Activated CD8-positive, alpha-beta T cell treated with anti-CD3 and anti-CD28 coated beads for 36 hours (primary cell): ENCODE results near the gene PROSER3. TPM values are rescaled to one million over a fixed set of nuclear protein-coding genes. Genes with fewer than 3 reads are reported as not detected.

Experiments used
- ATAC-seq: fragments of 200-7000 bp; cut with Tn5 transposase; one replicate; pipeline ENCODE4 v1.10.0; 2021; ENCODE audit warnings: mild to moderate bottlenecking, moderate library complexity
- CTCF ChIA-PET: fragments of 350-600 bp; sonication (Branson Sonifier 250); formaldehyde crosslinking; loops from one replicate; lab custom pipeline; 2021; ENCODE audit warnings: antibody characterized with exemption; lab: Charles Lee
- POLR2A ChIA-PET: fragments of 350-600 bp; sonication (Branson Sonifier 250); formaldehyde crosslinking; loops from one replicate; lab custom pipeline; 2021; ENCODE audit warnings: antibody characterized with exemption; lab: Charles Lee
- DNase-seq: peaks from one replicate; pipeline ENCODE4 v3.0.0-alpha.2; 2020
- H3K27ac Mint-ChIP-seq: one replicate; pipeline ENCODE4 v1.8.0; 2021; ENCODE audit warnings: mild to moderate bottlenecking, mixed read lengths
- H3K27me3 Mint-ChIP-seq: one replicate; pipeline ENCODE4 v1.8.0; 2021; ENCODE audit warnings: mixed read lengths
- H3K36me3 Mint-ChIP-seq: one replicate; pipeline ENCODE4 v1.8.0; 2021; ENCODE audit warnings: low read depth, mixed read lengths
- H3K4me1 Mint-ChIP-seq: one replicate; pipeline ENCODE4 v1.8.0; 2021; ENCODE audit warnings: low read depth, mixed read lengths
- H3K4me3 Mint-ChIP-seq: one replicate; pipeline ENCODE4 v1.8.0; 2021; ENCODE audit warnings: mild to moderate bottlenecking, moderate library complexity, mixed read lengths
- H3K9me3 Mint-ChIP-seq: one replicate; pipeline ENCODE4 v1.8.0; 2021; ENCODE audit warnings: mixed read lengths
- intact Hi-C: fragments of 100-400 bp; cut with micrococcal nuclease; formaldehyde crosslinking; loops from one replicate; pipeline ENCODE4 v1.10.0; 2022
- total RNA-seq, 2 experiments: library from RNA; stranded (reverse); gene quantifications; one replicate each; pipeline ENCODE4 v1.2.3, GENCODE V29; 2021
- TF ChIP-seq, protein P1 (sequence below): fragments of 200-600 bp; IDR thresholded peaks from one replicate; pipeline ENCODE4 v1.8.0; 2022; ENCODE audit warnings: antibody characterized with exemption, mild to moderate bottlenecking

Gene PROSER3
- total RNA-seq, 2 experiments from 2014 or later, result 40.7 to 41.1 TPM

DNA sequence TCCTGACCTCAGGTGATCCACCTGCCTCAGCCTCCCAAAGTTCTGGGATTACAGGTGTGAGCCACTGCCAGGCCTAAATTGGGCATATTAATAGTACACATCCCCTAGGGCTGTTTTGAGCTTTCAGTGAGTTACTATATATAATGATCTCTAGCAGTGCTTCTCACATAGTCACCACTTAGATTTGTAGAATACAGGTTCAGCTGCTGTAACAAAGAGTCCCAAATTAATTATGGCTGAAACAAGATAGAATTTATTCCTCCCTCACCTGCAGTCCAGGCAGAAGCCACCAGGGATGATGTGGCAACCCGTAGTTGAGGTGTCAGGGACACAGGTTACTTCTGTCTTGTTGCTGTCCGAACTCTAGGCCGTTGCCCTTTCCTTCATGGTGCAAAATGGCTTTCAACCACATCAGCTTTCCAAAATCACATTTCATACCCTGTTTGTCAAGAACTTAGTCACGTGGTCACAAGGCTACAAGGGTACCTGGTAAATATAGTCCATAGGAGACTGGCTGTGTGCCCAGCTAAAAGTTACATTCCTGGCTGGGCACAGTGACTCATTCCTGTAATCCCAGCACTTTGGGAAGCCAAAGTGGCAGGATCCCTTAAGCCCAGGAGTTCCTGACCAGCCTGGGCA lies 2.9 kb downstream of the PROSER3 start:
- no peak overlapping the region for H3K27ac Mint-ChIP-seq
- no peaks in the 10 kb centered on the region for H3K9me3 Mint-ChIP-seq
- H3K27me3 Mint-ChIP-seq, result peaks cover 5% of the 10 kb centered on the region
- no peak for ATAC-seq
- no peak overlapping the region for H3K4me3 Mint-ChIP-seq
- peaks cover 19% of the 10 kb centered on the region for H3K4me1 Mint-ChIP-seq
- intact Hi-C loops, result no loop called here
- ChIA-PET CTCF (interaction anchor here (1.2 to 1.7 kb wide), 2 partner anchors 59 to 68 kb away, joined by 3 to 4 read pairs; no protein-coding TSS in a partner anchor), POLR2A (interaction anchor here (0.7 to 1.1 kb wide), 2 partner anchors 12 to 50 kb away, joined by 3 to 4 read pairs; no protein-coding TSS in a partner anchor)
- DNase-seq, result no peak
- TF ChIP-seq, protein P1, sequence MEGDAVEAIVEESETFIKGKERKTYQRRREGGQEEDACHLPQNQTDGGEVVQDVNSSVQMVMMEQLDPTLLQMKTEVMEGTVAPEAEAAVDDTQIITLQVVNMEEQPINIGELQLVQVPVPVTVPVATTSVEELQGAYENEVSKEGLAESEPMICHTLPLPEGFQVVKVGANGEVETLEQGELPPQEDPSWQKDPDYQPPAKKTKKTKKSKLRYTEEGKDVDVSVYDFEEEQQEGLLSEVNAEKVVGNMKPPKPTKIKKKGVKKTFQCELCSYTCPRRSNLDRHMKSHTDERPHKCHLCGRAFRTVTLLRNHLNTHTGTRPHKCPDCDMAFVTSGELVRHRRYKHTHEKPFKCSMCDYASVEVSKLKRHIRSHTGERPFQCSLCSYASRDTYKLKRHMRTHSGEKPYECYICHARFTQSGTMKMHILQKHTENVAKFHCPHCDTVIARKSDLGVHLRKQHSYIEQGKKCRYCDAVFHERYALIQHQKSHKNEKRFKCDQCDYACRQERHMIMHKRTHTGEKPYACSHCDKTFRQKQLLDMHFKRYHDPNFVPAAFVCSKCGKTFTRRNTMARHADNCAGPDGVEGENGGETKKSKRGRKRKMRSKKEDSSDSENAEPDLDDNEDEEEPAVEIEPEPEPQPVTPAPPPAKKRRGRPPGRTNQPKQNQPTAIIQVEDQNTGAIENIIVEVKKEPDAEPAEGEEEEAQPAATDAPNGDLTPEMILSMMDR, result no peak
- peaks cover 26% of the 10 kb centered on the region for H3K36me3 Mint-ChIP-seq

DNA sequence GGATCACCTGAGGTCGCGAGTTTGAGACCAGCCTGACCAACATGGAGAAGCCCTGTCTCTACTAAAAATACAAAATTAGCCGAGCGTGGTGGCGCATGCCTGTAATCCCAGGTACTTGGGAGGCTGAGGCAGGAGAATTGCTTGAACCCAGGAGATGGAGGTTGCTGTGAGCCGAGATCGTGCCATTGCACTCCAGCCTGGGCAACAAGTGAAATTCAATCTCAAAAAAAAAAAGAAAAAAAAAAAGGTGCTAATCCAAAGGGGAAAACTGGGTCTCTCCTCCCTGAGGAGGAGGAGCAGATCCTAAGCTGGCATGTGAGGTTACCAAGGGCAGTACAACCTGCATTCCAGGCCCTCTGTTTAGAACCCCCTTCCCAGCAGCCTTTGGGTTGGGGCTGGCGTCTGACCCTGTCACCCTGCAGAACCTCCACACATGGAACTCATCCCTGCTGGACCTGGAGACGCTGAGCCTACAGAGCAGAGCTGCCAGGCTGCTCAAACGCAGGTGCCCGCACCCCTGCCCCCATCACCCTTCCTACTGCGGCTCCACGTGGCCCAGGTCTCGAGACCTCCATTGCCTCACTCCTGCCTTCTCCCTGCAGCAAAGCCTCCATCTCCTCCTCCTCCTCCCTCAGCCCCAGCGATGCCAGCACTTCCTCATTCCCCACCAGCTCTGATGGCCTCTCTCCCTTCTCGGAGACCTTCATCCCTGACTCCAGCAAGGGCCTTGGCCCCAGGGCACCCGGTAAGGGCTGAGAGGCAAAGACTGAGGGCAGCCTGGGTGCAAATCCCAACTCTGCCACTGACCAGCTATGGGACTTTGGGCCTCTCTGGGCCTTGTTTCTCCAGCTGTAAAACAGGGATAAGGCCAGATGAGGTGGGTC lies 6.7 kb downstream of the PROSER3 start:
- H3K27ac Mint-ChIP-seq, result no peak overlapping the region
- POLR2A ChIA-PET, result no interaction called here
- H3K36me3 Mint-ChIP-seq, result peaks cover 22% of the 10 kb centered on the region

DNA sequence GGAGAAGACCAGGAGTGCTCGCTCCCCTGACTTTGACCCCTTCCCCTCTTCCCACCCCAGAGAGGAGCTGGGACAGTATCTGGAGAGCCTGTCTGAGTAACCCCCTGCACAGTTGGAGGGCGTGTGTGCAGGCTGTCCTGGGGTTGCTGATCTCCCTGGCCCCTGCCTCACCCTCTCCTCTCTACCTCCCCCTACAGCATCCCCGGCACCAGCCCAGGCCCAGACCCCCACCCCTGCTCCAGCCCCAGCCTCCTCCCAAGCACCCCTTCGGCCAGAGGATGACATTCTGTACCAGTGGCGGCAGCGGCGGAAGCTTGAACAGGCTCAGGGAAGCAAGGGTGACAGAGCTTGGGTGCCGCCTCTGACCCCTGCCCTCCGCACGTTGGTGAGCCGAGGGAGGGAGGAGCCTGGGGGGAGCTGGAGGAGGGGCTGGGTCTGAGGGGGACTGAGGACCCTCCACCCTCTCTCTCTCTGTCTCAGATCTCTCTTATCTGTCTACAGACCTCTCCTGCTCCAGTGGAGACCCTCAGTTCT lies 8.7 kb downstream of the PROSER3 start:
- CTCF ChIA-PET, result no interaction called here
- H3K9me3 Mint-ChIP-seq, result no peaks in the 10 kb centered on the region
- H3K27ac Mint-ChIP-seq, result no peak overlapping the region

More for the DNA sequence above, 6.7 kb downstream of the PROSER3 start:
- no peak for ATAC-seq
- intact Hi-C loops, result no loop called here
- Mint-ChIP-seq H3K9me3 (no peaks in the 10 kb centered on the region), H3K4me1 (peaks cover 3% of the 10 kb centered on the region), H3K4me3 (no peak overlapping the region), H3K27me3 (no peaks in the 10 kb centered on the region)
- no peak for DNase-seq
- CTCF ChIA-PET, result no interaction called here
- TF ChIP-seq, protein P1, result no peak

DNA sequence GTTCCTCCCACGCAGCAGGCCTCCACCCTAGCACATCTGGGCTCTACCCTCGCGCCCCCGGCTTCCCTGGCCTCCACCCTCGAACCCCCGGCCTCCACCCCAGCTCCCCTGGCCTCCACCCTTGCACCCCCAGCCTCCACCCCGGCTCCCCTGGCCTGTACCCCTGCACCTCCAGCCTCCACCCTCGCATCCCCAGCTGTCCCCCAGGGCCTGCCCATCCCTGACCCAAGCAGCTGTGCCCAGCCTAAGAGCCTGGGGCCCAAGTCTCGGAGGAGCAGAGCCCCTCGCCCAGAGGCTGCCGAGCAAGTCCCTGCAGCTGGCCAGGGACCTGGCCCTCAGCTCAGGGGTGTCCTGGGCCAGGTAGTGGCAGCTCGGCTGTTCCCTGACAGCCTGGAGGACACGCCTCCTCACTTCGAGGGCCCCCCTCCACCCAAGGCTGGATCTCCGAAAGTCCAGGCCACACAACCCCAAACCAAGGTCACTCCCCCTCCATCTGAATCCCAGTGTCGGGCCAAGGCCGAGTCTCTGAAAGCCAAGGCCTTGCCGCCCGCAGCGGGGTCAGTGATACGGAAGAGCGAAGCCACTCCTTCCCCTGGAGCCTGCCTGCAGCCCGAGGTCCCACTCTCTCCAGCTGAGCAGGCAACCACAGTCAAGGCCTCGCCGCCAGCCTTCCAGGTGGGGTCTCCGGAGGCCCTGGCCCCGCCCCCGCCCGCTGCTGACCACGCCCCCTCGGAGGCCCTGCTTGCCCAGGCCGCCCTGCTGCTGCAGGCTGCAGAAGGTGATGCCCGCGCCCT lies 9.5 kb downstream of the PROSER3 start:
- no peaks in the 10 kb centered on the region for H3K4me1 Mint-ChIP-seq
- ChIA-PET CTCF (no interaction called here), POLR2A (interaction anchor here (0.8 to 1.2 kb wide), 5 partner anchors 10 to 77 kb away, joined by 3 to 5 read pairs (median 3); partner anchors contain the start of genes HSPB6 and PROSER3)
- ATAC-seq (no peak), DNase-seq (no peak)
- TF ChIP-seq, protein P1, result no peak
- no peaks in the 10 kb centered on the region for H3K27me3 Mint-ChIP-seq
- peaks cover 12% of the 10 kb centered on the region for H3K36me3 Mint-ChIP-seq
- intact Hi-C loops, result no loop called here
- H3K27ac Mint-ChIP-seq, result no peak overlapping the region
- H3K9me3 Mint-ChIP-seq, result no peaks in the 10 kb centered on the region
- no peak overlapping the region for H3K4me3 Mint-ChIP-seq

More for the DNA sequence above, 8.7 kb downstream of the PROSER3 start:
- no peak overlapping the region for H3K4me3 Mint-ChIP-seq
- POLR2A ChIA-PET, result interaction anchor here (0.9 to 1.5 kb wide), 5 partner anchors 9 to 29 kb away, joined by 3 to 5 read pairs (median 3); partner anchors contain the start of genes HSPB6 and PROSER3
- TF ChIP-seq, protein P1, result no peak
- ATAC-seq (no peak), DNase-seq (no peak)
- H3K36me3 Mint-ChIP-seq, result peaks cover 18% of the 10 kb centered on the region
- no peaks in the 10 kb centered on the region for H3K27me3 Mint-ChIP-seq
- no peaks in the 10 kb centered on the region for H3K4me1 Mint-ChIP-seq
- intact Hi-C loops, result no loop called here
